Mammary epithelial cell (primary cell): ENCODE measurements around the gene FGF4.

ENCODE experiments used
- EZH2 ChIP-seq: IDR thresholded peaks from 2 replicates; pipeline ENCODE4 v1.6.1; 2012; ENCODE audit warnings: low read length, inconsistent platforms, borderline replicate concordance
- TF ChIP-seq, protein P1 (sequence below), 2 donors: IDR thresholded peaks in 1 of 2; conservative IDR thresholded peaks in 1 of 2; 2 replicates each; pipeline ENCODE4 v1.5.1; 2011 to 2012; ENCODE audit warnings: inconsistent platforms in 2 of 2, low read length in 2 of 2, mild to moderate bottlenecking in 2 of 2, control low read depth in 1 of 2, low read depth in 1 of 2; ENCODE audit not compliant: insufficient read depth in 1 of 2; ENCODE audit errors: extremely low read depth in 1 of 2

DNA sequence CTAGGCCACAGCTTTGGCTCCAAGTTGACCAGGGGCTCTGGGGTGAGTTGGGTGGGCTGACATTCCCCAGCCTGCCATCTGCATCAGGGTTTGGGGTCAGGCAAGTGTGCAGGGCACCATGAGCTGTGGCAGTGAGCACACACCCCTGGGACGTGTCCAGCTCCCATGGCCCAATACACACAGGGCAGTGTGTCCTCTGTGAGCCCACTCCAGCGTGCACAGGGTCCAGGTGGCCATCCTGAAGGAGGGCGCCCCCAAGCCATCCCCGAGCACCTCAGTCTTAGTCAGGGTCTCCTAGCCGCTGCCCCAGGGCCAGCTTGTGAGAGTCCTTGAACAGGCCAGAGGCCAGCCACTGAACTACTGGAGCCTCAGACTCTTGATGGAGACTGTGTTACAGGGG lies 45.3 kb upstream of the FGF4 start:
- TF ChIP-seq EZH2, result no peak
- TF ChIP-seq, protein P1, sequence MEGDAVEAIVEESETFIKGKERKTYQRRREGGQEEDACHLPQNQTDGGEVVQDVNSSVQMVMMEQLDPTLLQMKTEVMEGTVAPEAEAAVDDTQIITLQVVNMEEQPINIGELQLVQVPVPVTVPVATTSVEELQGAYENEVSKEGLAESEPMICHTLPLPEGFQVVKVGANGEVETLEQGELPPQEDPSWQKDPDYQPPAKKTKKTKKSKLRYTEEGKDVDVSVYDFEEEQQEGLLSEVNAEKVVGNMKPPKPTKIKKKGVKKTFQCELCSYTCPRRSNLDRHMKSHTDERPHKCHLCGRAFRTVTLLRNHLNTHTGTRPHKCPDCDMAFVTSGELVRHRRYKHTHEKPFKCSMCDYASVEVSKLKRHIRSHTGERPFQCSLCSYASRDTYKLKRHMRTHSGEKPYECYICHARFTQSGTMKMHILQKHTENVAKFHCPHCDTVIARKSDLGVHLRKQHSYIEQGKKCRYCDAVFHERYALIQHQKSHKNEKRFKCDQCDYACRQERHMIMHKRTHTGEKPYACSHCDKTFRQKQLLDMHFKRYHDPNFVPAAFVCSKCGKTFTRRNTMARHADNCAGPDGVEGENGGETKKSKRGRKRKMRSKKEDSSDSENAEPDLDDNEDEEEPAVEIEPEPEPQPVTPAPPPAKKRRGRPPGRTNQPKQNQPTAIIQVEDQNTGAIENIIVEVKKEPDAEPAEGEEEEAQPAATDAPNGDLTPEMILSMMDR (conservative IDR thresholded peaks at IDR 0.05 in 1 of 2, IDR thresholded peaks at IDR 0.05 in 1 of 2; ENCODE audit: extremely low read depth in 1 of 2, insufficient read depth in 1 of 2, low read depth in 1 of 2, low read length in 2 of 2), result no peak
